NCI-H82 treated with DMSO at 0.1 percent for 48 hours (cell line): ENCODE results near the gene RBM6.
"Not testable (repeated sequence)": the region's sequence is repeated elsewhere in the genome, so short reads cannot be mapped to it uniquely, and the experiment has no call there.

Experiments used
- DNase-seq: peaks from one replicate; lab custom pipeline; 2025; ENCODE audit not compliant: unreplicated experiment; lab: John Stamatoyannopoulos, UW

Gene RBM6

GRCh38 chr3:49916686-49917085, 23.3 kb upstream of the RBM6 start:
- DNase-seq: no peak

- DNase-seq: not testable (repeated sequence)
These were observed 22.0 kb upstream of the RBM6 start for GRCh38 chr3:49917806-49918590.

DNA sequence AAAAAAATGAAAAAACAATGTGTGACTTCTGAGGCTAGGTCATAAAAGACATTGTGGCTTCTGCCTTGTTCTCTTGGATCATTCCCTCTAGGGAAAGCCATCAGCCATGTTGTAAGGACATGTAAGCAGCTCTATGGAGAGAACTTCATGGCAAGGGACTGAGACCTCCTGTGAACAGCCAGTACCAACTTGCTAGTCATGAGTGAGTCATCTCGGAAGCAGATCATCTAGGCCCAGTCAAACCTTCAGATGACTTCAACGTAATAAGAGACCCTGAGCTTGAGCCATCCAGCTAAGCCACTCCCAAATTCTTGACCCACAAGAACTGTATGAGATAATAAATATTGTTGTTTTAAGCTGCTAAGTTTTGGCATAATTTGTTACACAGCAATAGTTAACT, 15.3 kb upstream of the RBM6 start:
- no peak for DNase-seq

GRCh38 chr3:49925485-49925884, 14.5 kb upstream of the RBM6 start:
- no peak for DNase-seq

DNA sequence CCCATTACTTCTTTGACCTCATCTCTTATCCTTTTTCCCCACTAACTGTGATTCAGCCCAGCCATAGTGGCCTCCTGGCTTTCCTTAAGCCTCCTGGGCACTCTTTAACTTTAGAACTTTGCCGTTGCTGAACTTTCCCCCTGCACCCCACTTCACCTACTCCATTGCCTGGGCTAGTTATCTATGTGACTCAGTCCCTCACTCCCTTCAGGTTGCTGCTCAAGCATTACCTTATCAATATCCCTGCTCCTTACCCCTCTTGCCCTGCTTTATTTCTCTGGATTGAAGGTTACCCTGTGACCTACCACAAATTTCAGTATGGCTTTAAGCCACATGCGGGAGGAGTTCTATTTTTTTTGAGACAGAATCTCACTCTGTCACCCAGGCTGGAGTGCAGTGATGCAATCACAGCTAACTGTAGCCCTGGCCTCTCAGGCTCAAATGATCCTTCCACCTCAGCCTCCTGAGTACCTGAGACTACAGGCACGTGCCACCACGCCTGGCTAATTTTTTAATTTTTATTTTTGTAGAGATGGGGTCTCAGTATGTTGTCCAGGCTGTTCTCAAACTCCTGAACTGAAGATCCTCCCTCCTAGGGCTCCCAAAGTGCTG, 13.7 kb upstream of the RBM6 start:
- DNase-seq: no peak

DNA sequence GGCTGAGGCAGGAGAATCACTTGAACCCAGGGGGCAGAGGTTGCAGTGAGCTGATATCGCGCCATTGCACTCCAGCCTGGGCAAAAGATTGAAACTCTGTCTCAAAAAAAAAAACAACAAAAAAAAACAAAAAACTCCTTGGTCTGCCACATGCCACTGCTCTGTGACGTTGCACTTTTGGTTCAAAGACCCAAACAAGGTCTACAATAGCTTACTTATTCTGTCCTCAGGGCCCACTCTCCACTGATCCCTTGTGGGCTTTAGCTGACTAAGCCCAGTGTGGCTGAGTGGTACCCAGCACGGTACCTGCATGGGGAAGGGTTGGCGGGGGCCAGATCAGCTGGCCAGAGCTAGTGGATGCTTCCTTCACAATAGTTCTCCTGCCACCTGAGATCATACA, 12.2 kb upstream of the RBM6 start:
- DNase-seq: no peak

DNA sequence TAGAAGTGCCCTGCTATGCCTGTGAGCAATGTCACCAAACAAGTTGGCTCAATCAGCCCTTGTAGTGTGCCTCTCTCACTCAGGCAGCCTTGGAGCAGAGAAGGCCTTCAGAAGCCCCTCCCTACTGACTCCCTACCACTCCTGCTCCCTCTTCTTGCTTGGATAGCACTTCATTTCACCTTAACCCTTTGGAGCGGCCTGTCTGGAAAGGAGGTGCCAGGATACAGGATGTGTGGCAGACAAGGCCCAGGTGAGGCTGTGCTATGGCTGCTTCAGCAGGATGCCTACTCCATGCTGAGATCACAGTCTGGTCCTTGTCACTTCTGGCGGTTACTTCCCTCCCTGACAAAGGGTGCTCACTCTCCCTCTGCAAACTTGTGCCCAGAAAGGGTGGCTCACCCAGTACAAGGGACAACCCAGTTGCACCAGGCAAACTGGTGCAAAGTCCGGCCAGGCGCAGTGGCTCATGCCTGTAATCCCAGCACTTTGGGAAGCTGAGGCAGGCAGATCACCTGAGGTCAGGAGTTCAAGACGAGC, 11.4 kb upstream of the RBM6 start:
- DNase-seq: no peak

DNA sequence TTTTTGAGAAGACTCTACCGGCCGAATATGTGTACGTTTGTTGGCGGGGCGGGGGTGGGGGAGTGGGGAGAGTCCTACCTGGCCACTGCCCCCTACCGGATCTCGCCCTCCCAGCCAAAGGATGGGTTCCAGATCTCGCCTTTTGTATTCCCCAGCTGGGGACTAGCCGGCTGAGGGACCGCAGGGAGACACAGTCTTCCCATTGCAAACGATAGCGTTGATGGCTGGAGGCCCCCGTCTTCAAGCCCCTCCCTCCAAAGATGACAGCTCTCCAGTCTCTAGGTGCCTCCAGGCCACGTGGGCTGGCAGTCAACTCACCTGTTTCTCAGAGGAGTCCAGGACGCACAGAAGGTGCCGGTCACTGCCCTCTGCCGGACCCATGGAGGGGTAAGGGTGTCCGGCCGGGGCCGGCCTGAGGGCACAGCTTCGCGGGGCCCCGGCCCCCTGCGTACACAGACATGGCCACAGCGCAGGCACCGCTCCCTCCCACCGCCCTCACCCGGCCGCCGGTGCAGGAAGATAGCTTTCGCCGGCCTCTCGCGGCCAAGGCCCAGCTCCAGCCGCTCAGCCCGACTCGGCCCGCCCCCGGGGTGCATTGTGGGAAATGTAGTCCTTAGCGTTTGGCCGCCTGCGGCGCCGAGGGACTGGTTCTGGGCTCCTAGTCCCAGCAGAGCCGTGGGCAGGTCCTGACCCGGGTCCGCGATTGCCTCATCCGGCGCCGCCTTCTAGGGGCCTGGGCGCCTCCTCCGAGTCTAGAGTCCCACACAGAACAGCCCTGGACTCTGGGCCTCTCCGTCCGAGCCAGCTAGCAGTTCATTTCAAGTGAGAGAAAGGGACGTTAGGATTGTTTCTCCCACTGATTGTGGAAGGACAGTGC, 10.4 kb upstream of the RBM6 start, which contains the start of gene MON1A:
Gene MON1A (minus strand): TSS at position 521 of the 877 bp plus-strand sequence. CDS start 16,465 bp downstream, outside the sequence.
- DNase-seq: peak; percentile 45

GRCh38 chr3:49930168-49930690, 9.7 kb upstream of the RBM6 start:
- DNase-seq: no peak

GRCh38 chr3:49930922-49931321, 9.0 kb upstream of the RBM6 start:
- DNase-seq: peak; percentile 48

GRCh38 chr3:49932281-49932680, 7.7 kb upstream of the RBM6 start:
- not testable (repeated sequence) for DNase-seq

DNA sequence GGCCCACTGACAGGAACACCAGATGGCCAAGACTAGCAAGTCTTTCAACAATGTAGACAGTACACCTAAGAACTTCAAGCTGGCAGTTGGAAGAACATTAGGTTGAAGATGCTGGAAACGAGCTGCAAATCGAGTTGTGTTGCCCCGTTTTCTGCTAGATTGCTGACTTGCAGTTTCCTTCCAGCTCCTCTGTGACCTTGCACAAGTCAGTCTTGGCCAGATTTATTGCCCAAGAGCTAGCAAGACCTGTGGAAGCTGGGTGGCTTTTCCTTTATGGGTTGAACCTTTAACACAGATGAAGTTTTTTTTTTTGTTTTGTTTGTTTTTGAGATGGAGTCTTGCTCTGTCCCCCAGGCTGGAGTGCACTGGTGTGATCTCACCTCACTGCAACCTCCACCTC, 2.9 kb upstream of the RBM6 start:
- DNase-seq: no peak

DNA sequence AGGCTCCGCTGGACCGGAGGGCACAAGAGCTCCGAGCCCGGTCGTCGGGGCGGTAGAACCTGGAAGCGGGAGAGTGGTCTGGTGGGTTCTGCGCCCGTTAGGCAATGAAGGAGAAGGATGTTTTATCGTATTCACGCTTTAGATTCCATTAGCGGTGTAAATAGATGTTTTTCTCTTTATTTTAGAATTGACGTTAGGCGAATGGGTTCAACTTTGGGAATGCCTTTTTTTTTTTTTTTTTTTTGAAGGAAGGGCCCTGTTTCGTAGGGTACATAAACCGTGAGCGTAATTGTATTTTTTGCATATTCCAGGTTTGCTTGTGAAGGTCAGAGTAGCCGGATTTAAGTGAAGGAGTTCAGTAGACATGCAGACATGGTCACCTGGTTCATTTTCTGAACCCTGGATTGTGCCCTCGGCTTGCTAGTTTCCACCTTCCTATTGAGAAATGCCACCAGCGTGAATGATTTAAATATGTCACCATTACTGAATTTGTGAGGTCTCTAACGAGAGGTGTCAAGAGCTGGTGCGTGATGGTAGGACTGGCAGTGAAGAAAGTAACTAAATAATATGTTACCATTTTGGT, 808 bp downstream of the RBM6 start:
- no peak for DNase-seq

DNA sequence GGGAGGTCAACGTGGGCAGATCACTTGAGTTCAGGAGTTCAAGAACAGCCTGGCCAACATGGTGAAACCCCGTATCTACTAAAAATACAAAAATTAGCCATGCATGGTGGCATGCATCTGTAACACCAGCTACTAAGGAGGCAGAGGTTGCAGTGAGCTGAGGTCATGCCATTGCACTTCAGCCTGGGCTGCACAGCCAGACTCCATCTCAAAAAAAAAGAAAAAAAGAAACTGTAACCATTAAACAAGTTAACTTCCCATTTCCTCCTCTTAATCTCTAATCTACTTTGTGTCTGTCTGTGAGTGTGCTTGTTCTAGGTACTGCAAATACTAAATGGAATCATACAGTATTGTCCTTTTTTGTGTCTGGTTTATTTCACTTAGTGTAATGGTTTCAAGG, 2.7 kb downstream of the RBM6 start:
- no peak for DNase-seq

DNA sequence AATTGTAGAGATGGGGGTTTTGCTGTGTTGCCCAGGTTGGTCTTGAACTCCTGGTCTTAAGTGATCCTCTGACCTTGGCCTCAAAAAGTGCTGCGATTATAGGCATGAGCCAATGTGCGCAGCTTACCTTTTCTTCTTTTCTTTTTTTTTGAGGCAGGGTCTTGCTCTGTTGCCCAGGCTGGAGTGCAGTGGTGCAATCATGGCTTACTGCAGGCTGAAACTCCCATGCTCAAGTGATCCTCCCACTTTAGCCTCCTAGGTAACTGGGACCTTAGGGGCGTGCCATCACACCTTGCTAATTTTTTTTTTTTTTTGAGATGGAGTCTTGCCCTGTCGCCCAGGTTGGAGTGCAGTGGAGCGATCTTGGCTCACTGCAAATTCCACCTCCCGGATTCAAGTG, 13.0 kb downstream of the RBM6 start:
- DNase-seq: no peak

- no peak for DNase-seq
These were observed 15.7 kb downstream of the RBM6 start for GRCh38 chr3:49955636-49956035.

DNA sequence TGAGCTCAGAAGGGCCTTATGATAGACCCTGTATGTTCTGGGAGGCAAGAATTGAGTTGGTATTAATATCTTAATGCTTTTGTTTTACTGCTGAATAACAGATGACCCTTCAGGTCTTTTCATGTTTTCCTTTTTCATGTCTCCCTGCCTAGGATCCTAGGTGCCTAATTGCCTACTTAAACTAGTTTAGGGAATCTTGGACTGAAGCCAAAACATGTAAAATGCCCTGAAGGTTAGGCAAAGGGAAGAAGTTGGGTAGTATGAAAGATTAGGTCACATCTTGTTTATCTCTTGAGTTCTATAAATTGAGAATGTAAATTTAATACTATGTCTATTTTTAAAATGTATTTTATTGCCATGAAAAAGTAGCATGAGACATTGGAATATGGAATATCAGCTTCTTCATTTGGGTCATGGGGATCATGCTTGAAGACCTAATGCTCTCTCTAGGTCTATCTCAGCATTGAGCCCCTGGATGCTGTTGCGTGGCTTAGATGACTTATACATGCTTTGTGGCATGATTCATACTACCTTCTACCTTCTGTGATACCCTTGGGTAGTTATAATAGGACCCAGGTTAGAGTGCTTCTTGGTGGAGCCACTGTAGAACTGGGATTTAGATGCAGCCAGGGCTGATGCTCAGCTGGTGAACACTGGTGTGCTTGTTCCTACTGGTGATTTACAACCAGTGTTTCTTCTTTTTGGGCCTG, 26.4 kb downstream of the RBM6 start:
- DNase-seq: no peak

DNA sequence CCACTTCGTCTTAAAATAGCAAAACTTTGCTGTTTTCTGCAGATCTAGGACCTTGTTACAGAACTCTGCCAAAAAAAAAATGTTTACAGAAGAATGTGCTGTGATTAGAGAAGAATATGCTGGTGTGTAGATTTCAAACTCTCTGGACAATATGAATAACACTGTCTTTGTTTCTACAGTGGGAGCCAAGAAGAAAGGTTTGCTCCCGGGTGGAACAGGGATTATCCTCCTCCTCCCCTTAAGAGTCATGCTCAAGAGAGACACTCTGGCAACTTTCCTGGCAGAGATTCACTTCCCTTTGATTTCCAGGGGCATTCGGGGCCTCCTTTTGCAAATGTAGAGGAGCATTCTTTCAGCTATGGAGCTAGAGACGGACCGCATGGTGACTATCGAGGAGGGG, 27.3 kb downstream of the RBM6 start:
- no peak for DNase-seq

DNA sequence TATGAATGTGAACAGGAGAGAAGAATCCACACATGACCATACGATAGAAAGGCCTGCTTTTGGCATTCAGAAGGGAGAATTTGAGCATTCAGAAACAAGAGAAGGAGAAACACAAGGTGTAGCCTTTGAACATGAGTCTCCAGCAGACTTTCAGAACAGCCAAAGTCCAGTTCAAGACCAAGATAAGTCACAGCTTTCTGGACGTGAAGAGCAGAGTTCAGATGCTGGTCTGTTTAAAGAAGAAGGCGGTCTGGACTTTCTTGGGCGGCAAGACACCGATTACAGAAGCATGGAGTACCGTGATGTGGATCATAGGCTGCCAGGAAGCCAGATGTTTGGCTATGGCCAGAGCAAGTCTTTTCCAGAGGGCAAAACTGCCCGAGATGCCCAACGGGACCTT, 28.4 kb downstream of the RBM6 start:
- DNase-seq: no peak

- no peak for DNase-seq
These were observed 32.7 kb downstream of the RBM6 start for GRCh38 chr3:49972656-49973055.
